ENCODE results near the gene MAGEA9.
A peak's percentile ranks its signal among the peaks of the same experiment; 100 is the strongest.

Gene MAGEA9

GRCh38 chrX:149818652-149819051, 36.9 kb downstream of the MAGEA9 start:
- Histone ChIP-seq H3K9me3 (ENCODE audit: control insufficient read depth, low read length) (peaks cover 8% of the 10 kb centered on the region), H3K9ac (ENCODE audit: low read length) (no peak overlapping the region), H2BK12ac (ENCODE audit: low read length in 2 of 2) (no peak overlapping the region), H2BK120ac (ENCODE audit: low read depth, low read length) (no peak overlapping the region), H2AK5ac (ENCODE audit: low read length, severe bottlenecking) (no peak overlapping the region), H2BK5ac (ENCODE audit: low read depth, low read length, poor library complexity, severe bottlenecking) (no peak overlapping the region), H3K4me3 (ENCODE audit: insufficient read depth in 1 of 2, low read depth in 1 of 2, low read length in 2 of 2) (no peak overlapping the region), H4K91ac (ENCODE audit: low read length) (no peak overlapping the region), H3K4me2 (ENCODE audit: low read length, poor library complexity, severe bottlenecking) (no peak overlapping the region), H4K8ac (ENCODE audit: low read length) (no peak overlapping the region), H2AFZ (ENCODE audit: low read depth, low read length) (no peak overlapping the region), H3K4me1 (ENCODE audit: control insufficient read depth, insufficient read depth, low read depth, low read length) (no peaks in the 10 kb centered on the region), H3K4ac (ENCODE audit: low read depth in 1 of 2, low read length in 2 of 2) (no peak overlapping the region), H3K14ac (ENCODE audit: low read length in 2 of 2) (no peak overlapping the region), H3K27me3 (ENCODE audit: control insufficient read depth in 1 of 2, insufficient read depth in 1 of 2, low read length in 2 of 2) (peaks cover 0 to 16% of the 10 kb centered on the region in 2 experiments), H3K18ac (ENCODE audit: low read depth in 1 of 2, low read length in 2 of 2) (no peak overlapping the region), H3K36me3 (ENCODE audit: control insufficient read depth in 1 of 2, insufficient read depth in 2 of 2, low read depth in 1 of 2, low read length in 2 of 2) (no peaks in the 10 kb centered on the region), H3K23ac (ENCODE audit: low read length in 2 of 2) (no peak overlapping the region), H3K79me1 (replicated peaks; ENCODE audit: low read length, poor library complexity, severe bottlenecking) (no peaks in the 10 kb centered on the region), H2BK15ac (ENCODE audit: low read depth, poor library complexity, severe bottlenecking) (no peak overlapping the region), H3K27ac (ENCODE audit: low read length, poor library complexity, severe bottlenecking) (no peak overlapping the region)
- WGBS: 43% methylated on average over 1 of the region's 1 CpG
- no peak for DNase-seq

- Histone ChIP-seq H3K14ac (ENCODE audit: low read length in 2 of 2) (no peak overlapping the region), H3K27me3 (ENCODE audit: control insufficient read depth in 1 of 2, insufficient read depth in 1 of 2, low read length in 2 of 2) (peaks cover 0 to 16% of the 10 kb centered on the region in 2 experiments), H2BK15ac (ENCODE audit: low read depth, poor library complexity, severe bottlenecking) (no peak overlapping the region), H3K9me3 (ENCODE audit: control insufficient read depth, low read length) (peaks cover 8% of the 10 kb centered on the region), H3K9ac (ENCODE audit: low read length) (no peak overlapping the region), H3K23ac (ENCODE audit: low read length in 2 of 2) (no peak overlapping the region), H2BK120ac (ENCODE audit: low read depth, low read length) (no peak overlapping the region), H3K4ac (ENCODE audit: low read depth in 1 of 2, low read length in 2 of 2) (no peak overlapping the region), H2BK5ac (ENCODE audit: low read depth, low read length, poor library complexity, severe bottlenecking) (no peak overlapping the region), H3K18ac (ENCODE audit: low read depth in 1 of 2, low read length in 2 of 2) (no peak overlapping the region), H2AK5ac (ENCODE audit: low read length, severe bottlenecking) (no peak overlapping the region), H4K8ac (ENCODE audit: low read length) (no peak overlapping the region), H2BK12ac (ENCODE audit: low read length in 2 of 2) (no peak overlapping the region), H3K27ac (ENCODE audit: low read length, poor library complexity, severe bottlenecking) (no peak overlapping the region), H3K4me1 (ENCODE audit: control insufficient read depth, insufficient read depth, low read depth, low read length) (no peaks in the 10 kb centered on the region), H4K91ac (ENCODE audit: low read length) (no peak overlapping the region), H3K79me1 (replicated peaks; ENCODE audit: low read length, poor library complexity, severe bottlenecking) (no peaks in the 10 kb centered on the region), H3K4me2 (ENCODE audit: low read length, poor library complexity, severe bottlenecking) (no peak overlapping the region), H2AFZ (ENCODE audit: low read depth, low read length) (no peak overlapping the region), H3K36me3 (ENCODE audit: control insufficient read depth in 1 of 2, insufficient read depth in 2 of 2, low read depth in 1 of 2, low read length in 2 of 2) (no peaks in the 10 kb centered on the region), H3K4me3 (ENCODE audit: insufficient read depth in 1 of 2, low read depth in 1 of 2, low read length in 2 of 2) (no peak overlapping the region)
- DNase-seq: no peak
- 92% methylated on average over 1 of the region's 2 CpGs for WGBS
These were observed 37.6 kb downstream of the MAGEA9 start for GRCh38 chrX:149819371-149819770.

- no peak overlapping the region for H4K91ac ChIP-seq (ENCODE audit: low read length)
- H2BK5ac ChIP-seq (ENCODE audit: low read depth, low read length, poor library complexity, severe bottlenecking): no peak overlapping the region
- H3K4me1 ChIP-seq (ENCODE audit: control insufficient read depth, insufficient read depth, low read depth, low read length): no peaks in the 10 kb centered on the region
- H3K23ac ChIP-seq (ENCODE audit: low read length in 2 of 2): no peak overlapping the region
- DNase-seq: peak; percentile 4
- no peak overlapping the region for H3K27ac ChIP-seq (ENCODE audit: low read length, poor library complexity, severe bottlenecking)
- H2AK5ac ChIP-seq (ENCODE audit: low read length, severe bottlenecking): no peak overlapping the region
- H3K36me3 ChIP-seq (ENCODE audit: control insufficient read depth in 1 of 2, insufficient read depth in 2 of 2, low read depth in 1 of 2, low read length in 2 of 2): no peaks in the 10 kb centered on the region
- H3K14ac ChIP-seq (ENCODE audit: low read length in 2 of 2): no peak overlapping the region
- no peak overlapping the region for H2AFZ ChIP-seq (ENCODE audit: low read depth, low read length)
- no peak overlapping the region for H3K9ac ChIP-seq (ENCODE audit: low read length)
- no peak overlapping the region for H3K4me3 ChIP-seq (ENCODE audit: insufficient read depth in 1 of 2, low read depth in 1 of 2, low read length in 2 of 2)
- no peaks in the 10 kb centered on the region for H3K79me1 ChIP-seq (replicated peaks; ENCODE audit: low read length, poor library complexity, severe bottlenecking)
- H4K8ac ChIP-seq (ENCODE audit: low read length): no peak overlapping the region
- H3K4ac ChIP-seq (ENCODE audit: low read depth in 1 of 2, low read length in 2 of 2): no peak overlapping the region
- H2BK12ac ChIP-seq (ENCODE audit: low read length in 2 of 2): no peak overlapping the region
- WGBS: 3% methylated on average over 3 of the region's 3 CpGs
- H3K4me2 ChIP-seq (ENCODE audit: low read length, poor library complexity, severe bottlenecking): no peak overlapping the region
- peak overlapping the region; percentile 19 for H2BK120ac ChIP-seq (ENCODE audit: low read depth, low read length)
- H2BK15ac ChIP-seq (ENCODE audit: low read depth, poor library complexity, severe bottlenecking): no peak overlapping the region
- no peak overlapping the region for H3K18ac ChIP-seq (ENCODE audit: low read depth in 1 of 2, low read length in 2 of 2)
- H3K9me3 ChIP-seq (ENCODE audit: control insufficient read depth, low read length): no peaks in the 10 kb centered on the region
- peaks cover 0 to 15% of the 10 kb centered on the region in 2 experiments for H3K27me3 ChIP-seq (ENCODE audit: control insufficient read depth in 1 of 2, insufficient read depth in 1 of 2, low read length in 2 of 2)
These were observed 43.7 kb downstream of the MAGEA9 start for GRCh38 chrX:149825424-149825823.

- H2BK120ac ChIP-seq (ENCODE audit: low read depth, low read length): no peak overlapping the region
These were observed 45.5 kb downstream of the MAGEA9 start for GRCh38 chrX:149827254-149827653.

More at GRCh38 chrX:149827254-149827653, 45.5 kb downstream of the MAGEA9 start:
- Histone ChIP-seq H3K9me3 (ENCODE audit: control insufficient read depth, low read length) (no peaks in the 10 kb centered on the region), H2BK15ac (ENCODE audit: low read depth, poor library complexity, severe bottlenecking) (no peak overlapping the region), H2BK5ac (ENCODE audit: low read depth, low read length, poor library complexity, severe bottlenecking) (no peak overlapping the region), H3K79me1 (replicated peaks; ENCODE audit: low read length, poor library complexity, severe bottlenecking) (no peaks in the 10 kb centered on the region), H3K4me2 (ENCODE audit: low read length, poor library complexity, severe bottlenecking) (no peak overlapping the region), H3K9ac (ENCODE audit: low read length) (no peak overlapping the region), H2BK12ac (ENCODE audit: low read length in 2 of 2) (no peak overlapping the region), H3K36me3 (ENCODE audit: control insufficient read depth in 1 of 2, insufficient read depth in 2 of 2, low read depth in 1 of 2, low read length in 2 of 2) (no peaks in the 10 kb centered on the region), H3K4ac (ENCODE audit: low read depth in 1 of 2, low read length in 2 of 2) (no peak overlapping the region), H3K27me3 (ENCODE audit: control insufficient read depth in 1 of 2, insufficient read depth in 1 of 2, low read length in 2 of 2) (peaks cover 0 to 17% of the 10 kb centered on the region in 2 experiments), H2AK5ac (ENCODE audit: low read length, severe bottlenecking) (no peak overlapping the region), H4K91ac (ENCODE audit: low read length) (no peak overlapping the region), H3K14ac (ENCODE audit: low read length in 2 of 2) (no peak overlapping the region), H3K23ac (ENCODE audit: low read length in 2 of 2) (no peak overlapping the region), H3K27ac (ENCODE audit: low read length, poor library complexity, severe bottlenecking) (no peak overlapping the region), H3K4me1 (ENCODE audit: control insufficient read depth, insufficient read depth, low read depth, low read length) (no peaks in the 10 kb centered on the region), H3K4me3 (ENCODE audit: insufficient read depth in 1 of 2, low read depth in 1 of 2, low read length in 2 of 2) (no peak overlapping the region), H3K18ac (ENCODE audit: low read depth in 1 of 2, low read length in 2 of 2) (no peak overlapping the region), H2AFZ (ENCODE audit: low read depth, low read length) (no peak overlapping the region), H4K8ac (ENCODE audit: low read length) (no peak overlapping the region)
- DNase-seq: no peak
- no CpG with 5 or more reads among the region's 1 CpG for WGBS

Measured in mesenchymal stem cell (in vitro differentiated cells and primary cell).